GM21576 (cell line): ENCODE results near the gene MRPL4.
"Not testable (repeated sequence)": the region's sequence is repeated elsewhere in the genome, so short reads cannot be mapped to it uniquely, and the experiment has no call there.

Experiments
- ATAC-seq: cut with Tn5 transposase; IDR thresholded peaks from one replicate; pipeline ENCODE4 v1.9.1; 2021; ENCODE audit warnings: mild to moderate bottlenecking, moderate library complexity; ENCODE audit not compliant: unreplicated experiment

MRPL4 gene

DNA sequence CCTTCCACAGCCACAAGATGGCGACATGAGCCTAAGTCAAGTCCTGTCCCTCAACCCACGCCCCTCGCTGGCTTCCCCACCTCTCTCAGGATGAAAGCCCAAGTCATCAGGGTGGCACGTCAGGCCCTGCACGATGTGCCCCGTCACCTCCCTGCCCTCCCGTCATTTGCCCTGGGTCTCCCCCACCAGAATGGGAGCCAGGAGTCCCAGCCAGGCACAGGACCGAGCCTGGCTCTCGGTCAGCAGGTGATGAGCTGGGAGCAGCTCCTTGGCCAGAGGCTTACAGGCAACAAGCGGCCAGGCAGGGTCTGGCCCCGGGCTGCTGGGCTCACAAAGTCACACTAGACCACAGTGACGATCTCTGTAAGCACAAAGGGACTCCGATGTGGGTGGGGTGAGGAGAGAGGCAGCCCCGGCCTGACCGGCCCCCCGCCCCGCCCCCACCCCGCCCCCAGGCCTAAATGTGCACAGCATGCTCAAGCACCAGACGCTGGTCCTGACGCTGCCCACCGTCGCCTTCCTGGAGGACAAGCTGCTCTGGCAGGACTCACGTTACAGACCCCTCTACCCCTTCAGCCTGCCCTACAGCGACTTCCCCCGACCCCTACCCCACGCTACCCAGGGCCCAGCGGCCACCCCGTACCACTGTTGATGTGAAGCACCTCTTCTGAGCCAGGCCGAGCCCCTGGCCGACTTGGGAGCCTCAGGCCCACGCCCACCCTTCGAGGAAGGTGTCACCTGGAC lies 7.3 kb downstream of the MRPL4 start:
- ATAC-seq: no peak

DNA sequence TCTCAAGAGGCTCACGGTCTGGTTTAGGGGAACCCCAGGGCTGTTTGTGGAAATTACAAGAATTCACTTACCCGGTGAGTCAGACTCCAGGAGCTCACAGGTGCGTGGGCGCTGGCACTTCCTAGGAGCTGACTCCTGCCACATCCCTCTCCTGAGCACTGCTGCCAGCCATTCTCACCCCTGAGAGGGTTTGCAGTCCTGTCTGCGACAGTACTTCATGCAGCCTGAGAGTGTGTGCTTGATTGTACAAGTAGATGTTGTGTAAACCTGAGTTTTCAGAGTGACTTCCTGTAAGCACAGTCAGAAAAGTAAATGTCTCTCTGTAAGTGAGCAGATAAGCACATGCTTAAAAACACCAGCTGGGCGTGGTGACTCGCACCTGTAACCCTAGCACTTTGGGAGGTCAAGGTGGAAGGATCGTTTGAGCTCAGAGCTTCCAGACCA lies 8.1 kb downstream of the MRPL4 start:
- no peak for ATAC-seq

DNA sequence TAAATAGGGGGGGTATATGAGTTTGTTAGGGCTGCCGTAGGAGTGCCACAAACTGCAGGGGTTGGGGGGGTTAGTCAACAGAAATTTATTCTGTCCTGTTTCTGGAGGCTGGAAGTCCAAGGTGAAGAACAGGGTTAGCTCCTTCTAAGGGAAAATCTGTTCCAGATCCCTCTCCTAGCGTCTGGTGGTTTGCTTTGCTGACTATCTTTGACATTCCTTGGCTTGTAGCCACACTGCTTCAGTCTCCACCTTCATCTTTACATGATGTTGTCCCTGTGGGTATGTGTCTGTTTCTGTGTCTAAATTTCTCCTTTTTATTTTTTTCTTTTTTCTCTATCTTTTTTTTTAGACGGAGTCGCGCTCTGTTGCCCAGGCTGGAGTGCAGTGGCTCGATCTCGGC lies 10.8 kb downstream of the MRPL4 start:
- ATAC-seq: no peak

DNA sequence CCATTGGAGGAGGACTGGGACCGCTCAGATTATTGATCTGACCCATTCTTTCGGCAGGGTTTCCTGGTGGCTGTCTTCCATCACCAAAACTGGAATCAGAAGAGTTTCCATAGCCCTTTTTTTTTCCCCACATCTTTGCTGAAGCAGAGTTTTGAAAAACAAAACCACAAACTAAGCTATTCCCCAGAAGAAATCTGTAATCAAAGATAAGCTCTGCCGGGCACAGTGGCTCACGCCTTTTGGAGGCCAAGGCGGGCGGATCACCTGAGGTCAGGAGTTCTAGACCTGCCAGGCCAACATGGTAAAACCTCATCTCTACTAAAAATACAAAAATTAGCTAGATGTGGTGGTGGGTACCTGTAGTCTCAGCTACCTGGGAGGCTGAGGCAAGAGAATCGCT lies 14.7 kb downstream of the MRPL4 start:
- ATAC-seq: no peak

DNA sequence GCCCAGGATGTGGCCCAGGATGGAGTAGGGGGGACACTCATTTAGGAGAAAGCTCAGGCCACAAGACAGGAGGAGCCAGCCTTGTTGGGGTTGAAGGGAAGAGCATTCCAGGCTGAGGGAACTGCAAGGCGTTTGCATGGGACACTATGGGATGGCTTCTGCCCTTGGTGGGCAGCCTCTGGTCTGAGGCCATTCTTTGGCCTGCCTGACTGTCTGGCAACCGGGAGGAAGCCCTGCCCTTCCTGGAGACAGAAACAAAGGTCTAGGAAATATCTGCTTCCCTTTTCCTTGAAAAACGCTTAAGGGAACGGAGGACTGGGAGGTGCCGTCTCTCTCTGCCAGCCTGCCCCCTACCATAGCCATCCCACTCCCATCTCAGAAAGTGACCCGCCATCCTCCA lies 16.1 kb downstream of the MRPL4 start:
- ATAC-seq: no peak

DNA sequence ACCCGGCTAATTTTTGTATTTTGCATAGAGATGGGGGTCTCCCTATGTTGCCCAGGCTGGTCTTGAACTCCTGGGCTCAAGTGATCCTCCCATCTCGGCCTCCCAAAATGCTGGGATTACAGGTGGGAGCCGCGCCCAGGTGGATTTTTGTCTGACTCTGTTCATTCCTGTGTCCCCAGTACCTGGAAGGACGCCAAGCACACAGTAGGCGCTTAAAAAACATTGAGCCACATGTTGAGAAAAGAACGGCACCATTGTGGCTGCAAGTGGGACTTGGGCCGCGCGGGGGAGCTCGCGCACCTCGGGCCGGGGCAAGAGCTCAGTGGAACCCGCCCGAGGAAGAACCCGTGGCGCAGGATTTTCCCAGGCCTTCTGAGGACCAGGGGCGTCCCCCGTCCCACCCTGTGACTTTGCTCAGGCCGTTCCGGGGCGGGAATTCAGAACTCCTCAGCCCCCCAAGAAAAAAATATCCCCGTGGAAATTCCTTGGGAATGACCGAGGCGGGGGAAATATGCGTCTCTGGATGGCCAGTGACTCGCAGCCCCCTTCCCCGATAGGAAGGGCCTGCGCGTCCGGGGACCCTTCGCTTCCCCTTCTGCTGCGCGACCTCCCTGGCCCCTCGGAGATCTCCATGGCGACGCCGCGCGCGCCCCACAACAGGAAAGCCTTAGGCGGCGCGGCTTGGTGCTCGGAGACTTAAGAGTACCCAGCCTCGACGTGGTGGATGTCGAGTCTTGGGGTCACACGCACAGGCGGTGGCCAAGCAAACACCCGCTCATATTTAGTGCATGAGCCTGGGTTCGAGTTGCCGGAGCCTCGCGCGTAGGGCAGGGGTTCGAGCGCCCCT lies 17.5 kb downstream of the MRPL4 start:
- ATAC-seq: no peak

DNA sequence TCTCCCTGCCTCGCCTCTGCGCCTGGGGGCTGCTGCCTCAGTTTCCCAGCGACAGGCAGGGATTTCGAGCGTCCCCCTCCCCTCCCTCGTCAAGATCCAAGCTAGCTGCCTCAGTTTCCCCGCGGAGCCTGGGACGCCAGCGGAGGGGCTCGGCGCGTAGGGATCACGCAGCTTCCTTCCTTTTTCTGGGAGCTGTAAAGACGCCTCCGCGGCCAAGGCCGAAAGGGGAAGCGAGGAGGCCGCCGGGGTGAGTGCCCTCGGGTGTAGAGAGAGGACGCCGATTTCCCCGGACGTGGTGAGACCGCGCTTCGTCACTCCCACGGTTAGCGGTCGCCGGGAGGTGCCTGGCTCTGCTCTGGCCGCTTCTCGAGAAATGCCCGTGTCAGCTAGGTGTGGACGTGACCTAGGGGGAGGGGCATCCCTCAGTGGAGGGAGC lies 18.2 kb downstream of the MRPL4 start:
- peak; percentile 35 for ATAC-seq

DNA sequence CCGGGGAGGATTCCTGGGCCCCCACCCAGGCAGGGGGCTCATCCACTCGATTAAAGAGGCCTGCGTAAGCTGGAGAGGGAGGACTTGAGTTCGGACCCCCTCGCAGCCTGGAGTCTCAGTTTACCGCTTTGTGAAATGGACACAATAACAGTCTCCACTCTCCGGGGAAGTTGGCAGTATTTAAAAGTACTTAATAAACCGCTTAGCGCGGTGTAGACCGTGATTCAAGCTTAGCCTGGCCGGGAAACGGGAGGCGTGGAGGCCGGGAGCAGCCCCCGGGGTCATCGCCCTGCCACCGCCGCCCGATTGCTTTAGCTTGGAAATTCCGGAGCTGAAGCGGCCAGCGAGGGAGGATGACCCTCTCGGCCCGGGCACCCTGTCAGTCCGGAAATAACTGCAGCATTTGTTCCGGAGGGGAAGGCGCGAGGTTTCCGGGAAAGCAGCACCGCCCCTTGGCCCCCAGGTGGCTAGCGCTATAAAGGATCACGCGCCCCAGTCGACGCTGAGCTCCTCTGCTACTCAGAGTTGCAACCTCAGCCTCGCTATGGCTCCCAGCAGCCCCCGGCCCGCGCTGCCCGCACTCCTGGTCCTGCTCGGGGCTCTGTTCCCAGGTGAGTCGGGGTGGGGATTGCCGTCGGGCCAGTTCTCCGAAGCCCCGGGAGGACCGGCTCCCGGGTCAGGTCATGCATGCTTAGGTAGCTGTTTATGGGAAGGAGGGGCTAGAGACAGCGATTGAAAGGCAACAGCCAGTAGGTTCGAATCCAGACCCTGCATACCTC lies 18.8 kb downstream of the MRPL4 start, which contains the start of gene ICAM1:
ICAM1 (plus strand) TSS at position 505 of the 779 bp plus-strand sequence; CDS start at position 545, 40 bp downstream.
- ATAC-seq: peak; percentile 48

DNA sequence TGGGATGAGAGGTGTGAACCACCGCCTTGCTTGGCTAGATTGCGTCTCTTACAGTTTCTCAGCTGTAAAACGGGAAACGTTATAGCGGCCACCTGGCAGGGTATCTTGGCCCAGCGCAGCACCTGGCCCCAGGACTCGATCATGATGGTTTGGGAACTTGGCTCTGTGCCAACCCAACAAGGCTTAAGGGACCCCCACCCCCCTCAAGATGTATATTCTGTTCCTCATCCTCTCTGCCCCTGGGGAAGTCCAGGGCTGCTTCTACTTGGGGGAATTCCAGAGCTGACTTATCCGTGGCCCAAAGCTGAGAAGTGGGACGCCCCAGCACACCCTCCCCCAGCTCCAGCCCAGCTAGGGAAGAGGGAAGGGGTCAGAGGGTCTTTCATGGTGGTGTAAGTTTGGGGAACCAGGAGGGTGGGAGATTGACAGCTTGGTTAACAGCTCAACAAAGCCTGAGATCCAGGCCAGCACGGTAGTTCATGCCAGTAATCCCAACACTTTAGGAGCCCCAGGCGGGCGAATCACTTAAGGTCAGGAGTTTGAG lies 19.6 kb downstream of the MRPL4 start:
- ATAC-seq: no peak

DNA sequence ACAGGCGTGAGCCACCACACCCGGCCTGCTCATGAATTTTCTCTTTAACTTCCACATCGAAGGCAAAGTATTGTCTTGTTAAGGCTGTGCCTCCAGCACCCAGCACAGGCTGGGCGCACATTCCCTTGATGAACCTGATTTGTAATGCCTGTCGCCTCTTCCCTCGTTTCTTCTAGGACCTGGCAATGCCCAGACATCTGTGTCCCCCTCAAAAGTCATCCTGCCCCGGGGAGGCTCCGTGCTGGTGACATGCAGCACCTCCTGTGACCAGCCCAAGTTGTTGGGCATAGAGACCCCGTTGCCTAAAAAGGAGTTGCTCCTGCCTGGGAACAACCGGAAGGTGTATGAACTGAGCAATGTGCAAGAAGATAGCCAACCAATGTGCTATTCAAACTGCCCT lies 22.6 kb downstream of the MRPL4 start:
- ATAC-seq: no peak

DNA sequence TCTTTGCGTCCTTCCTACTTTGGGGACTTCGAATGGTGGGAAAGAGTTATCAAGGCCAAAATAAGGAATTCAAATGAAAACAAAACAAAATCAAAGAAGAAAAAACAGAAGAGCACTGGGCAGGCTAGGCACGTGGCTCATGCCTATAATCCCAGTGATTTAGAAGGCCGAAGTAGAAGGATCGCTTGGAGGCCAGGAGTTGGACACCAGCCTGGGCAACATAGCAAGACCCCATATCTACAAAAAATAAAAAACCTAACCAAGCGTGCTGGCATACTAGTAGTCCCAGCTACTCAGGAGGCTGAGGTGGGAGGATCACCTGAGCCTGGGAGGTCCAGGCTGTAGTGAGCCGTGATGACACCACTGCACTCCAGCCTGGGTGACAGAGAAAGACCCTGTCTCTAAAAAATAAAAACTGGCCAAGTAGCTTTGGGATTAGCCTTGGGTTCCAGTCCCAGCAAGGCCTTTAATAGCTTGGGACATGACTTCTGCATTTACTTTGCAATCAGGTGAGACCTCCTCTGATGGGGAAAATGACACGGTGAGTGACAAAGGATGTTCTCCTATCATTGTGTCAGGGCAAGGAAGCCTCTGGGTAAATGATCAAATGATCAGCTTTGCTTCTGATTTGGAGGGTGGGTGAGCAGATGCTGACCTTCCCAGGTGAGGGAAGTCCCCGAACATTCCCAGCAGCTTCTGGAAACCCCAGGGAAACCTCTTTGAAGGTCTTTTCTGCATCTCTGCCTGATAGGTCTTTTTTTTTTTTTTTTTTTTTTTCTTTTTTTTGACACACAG lies 26.0 kb downstream of the MRPL4 start:
- no peak for ATAC-seq

DNA sequence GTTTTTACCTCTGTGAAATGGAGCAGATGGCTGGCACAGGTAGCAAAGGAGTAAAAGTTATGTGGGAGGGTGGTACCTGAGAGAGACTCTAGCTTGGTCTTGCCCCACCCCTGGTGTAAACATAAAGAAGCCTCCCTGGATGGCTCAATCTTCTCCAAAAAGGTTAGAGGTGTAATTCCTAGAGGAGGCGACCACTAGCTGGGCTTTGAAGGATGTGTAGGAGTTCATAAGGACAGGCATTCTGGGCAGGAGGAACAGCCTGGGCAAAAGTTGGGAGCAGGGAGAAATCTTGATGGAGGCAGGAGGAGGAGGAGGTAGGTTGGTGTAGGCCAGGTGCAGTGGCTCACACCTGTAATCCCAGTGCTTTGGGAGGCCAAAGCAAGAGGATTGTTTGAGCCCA lies 26.9 kb downstream of the MRPL4 start:
- no peak for ATAC-seq

DNA sequence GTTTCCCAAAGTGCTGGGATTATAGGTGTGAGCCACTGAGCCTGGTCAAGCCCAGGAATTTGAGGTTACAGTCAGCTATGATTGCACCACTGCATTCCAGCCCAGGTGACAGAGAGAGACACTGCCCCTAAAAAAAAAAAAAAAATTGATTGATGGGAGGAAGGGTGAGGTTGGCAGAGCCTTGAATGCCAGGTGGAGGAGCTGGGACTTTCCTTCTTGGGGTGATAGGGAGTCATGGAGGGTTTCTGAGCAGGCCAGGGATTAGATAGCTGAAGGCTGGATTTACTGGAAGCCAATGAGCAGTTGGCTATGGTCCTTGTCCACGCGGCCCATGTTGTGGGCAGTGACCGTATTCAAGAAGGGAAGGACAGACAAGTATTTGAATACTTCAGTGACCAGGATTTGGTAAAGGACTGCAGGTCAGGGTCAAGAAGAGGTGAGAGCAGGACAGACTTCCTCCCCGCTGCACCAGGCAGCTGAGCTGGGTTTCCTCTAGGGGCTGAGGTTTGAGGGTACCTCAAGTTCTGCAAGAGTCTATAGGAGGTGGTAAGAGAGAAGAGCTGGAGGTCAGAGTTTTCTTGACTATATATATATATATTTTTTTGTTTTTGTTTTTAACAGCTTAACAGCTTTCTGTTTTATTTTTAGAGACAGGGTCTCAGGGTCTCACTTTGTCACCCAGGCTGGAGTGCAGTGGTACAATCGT lies 27.9 kb downstream of the MRPL4 start:
- ATAC-seq: no peak

DNA sequence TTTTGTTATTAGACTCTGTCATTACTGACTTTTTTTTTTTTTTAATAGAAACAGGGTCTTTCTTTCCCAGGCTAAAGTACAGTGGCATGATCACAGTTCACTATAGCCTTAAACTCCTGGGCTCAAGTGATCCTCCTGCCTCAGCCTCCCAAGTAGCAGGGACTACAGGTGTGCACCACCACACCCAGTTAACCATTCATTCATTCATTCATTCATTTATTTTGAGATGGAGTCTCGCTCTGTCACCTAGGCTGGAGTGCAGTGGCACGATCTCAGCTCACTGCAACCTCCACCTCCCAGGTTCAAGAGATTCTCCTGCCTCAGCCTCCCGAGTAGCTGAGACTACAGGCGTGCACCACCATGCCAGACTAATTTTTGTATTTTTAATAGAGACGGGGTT lies 30.0 kb downstream of the MRPL4 start:
- not testable (repeated sequence) for ATAC-seq

DNA sequence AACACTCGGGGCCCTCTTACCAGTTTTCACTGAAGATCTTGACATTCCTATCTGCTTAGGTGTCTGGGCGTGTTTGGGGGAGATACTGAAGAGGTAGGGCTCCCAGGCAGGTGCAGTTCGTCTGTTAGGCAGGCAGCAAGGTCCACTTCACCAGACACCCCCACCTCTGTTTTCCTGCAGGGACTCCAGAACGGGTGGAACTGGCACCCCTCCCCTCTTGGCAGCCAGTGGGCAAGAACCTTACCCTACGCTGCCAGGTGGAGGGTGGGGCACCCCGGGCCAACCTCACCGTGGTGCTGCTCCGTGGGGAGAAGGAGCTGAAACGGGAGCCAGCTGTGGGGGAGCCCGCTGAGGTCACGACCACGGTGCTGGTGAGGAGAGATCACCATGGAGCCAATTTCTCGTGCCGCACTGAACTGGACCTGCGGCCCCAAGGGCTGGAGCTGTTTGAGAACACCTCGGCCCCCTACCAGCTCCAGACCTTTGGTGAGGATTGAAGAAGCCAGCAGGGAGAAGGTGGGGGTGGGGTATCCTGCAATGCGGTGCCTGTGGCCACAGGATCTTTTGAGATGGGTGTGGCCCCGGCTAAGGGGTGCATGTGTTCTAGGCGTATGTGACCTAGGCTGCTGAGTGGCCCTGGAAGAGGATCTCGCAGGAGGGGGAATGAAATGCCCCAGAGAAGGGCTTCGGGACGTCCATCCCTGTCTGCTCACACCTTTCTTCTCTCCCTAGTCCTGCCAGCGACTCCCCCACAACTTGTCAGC lies 31.5 kb downstream of the MRPL4 start:
- ATAC-seq: no peak

DNA sequence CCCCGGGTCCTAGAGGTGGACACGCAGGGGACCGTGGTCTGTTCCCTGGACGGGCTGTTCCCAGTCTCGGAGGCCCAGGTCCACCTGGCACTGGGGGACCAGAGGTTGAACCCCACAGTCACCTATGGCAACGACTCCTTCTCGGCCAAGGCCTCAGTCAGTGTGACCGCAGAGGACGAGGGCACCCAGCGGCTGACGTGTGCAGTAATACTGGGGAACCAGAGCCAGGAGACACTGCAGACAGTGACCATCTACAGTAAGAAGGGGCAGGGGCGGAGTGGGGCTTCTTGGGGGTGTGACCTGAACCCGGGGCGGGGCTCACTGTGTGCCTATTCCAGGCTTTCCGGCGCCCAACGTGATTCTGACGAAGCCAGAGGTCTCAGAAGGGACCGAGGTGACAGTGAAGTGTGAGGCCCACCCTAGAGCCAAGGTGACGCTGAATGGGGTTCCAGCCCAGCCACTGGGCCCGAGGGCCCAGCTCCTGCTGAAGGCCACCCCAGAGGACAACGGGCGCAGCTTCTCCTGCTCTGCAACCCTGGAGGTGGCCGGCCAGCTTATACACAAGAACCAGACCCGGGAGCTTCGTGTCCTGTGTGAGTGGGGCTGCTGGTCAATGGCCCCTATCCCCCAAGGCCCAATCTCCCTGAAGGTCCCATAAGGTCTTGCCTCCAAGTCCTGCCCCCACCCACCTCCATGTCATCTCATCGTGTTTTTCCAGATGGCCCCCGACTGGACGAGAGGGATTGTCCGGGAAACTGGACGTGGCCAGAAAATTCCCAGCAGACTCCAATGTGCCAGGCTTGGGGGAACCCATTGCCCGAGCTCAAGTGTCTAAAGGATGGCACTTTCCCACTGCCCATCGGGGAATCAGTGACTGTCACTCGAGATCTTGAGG lies 32.3 kb downstream of the MRPL4 start:
- ATAC-seq: no peak

DNA sequence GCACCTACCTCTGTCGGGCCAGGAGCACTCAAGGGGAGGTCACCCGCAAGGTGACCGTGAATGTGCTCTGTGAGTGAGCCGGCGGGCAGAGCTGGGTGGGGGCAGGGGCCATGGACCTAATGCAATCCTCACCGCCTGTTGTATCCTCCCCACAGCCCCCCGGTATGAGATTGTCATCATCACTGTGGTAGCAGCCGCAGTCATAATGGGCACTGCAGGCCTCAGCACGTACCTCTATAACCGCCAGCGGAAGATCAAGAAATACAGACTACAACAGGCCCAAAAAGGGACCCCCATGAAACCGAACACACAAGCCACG lies 32.9 kb downstream of the MRPL4 start:
- ATAC-seq: no peak

DNA sequence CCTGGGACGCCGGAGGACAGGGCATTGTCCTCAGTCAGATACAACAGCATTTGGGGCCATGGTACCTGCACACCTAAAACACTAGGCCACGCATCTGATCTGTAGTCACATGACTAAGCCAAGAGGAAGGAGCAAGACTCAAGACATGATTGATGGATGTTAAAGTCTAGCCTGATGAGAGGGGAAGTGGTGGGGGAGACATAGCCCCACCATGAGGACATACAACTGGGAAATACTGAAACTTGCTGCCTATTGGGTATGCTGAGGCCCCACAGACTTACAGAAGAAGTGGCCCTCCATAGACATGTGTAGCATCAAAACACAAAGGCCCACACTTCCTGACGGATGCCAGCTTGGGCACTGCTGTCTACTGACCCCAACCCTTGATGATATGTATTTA lies 33.4 kb downstream of the MRPL4 start:
- no peak for ATAC-seq
